Adipose tissue (tissue), 3 donors: ENCODE measurements around the gene ZNF611. TPM values are rescaled to one million over a fixed set of nuclear protein-coding genes. Genes with fewer than 3 reads are reported as not detected.
A peak's percentile ranks its signal among the peaks of the same experiment; 100 is the strongest.
"Not testable (repeated sequence)": the region's sequence is repeated elsewhere in the genome, so short reads cannot be mapped to it uniquely, and the experiment has no call there.

ENCODE experiments used
- H3K27ac ChIP-seq: one replicate; pipeline ENCODE4 v1.5.1; 2013; ENCODE audit warnings: low read depth, low read length
- WGBS, 3 donors: extraction: QIAGEN DNeasy Blood & Tissue Kit; methylation state at CpG; one replicate each; pipeline ENCODE4 v1.1.7; 2013; 5-methylcytosine and 5-hydroxymethylcytosine counted together
- polyA plus RNA-seq, 3 donors: library from polyadenylated mRNA; stranded (reverse); fragments of 200-250 nt; gene quantifications; one replicate each; pipeline ENCODE4 v1.2.3, GENCODE V29; 2013
- donor health status: healthy with polysubstance abuse.
- donor health status: Bipolar disorder and iron deficiency.
- donor health status: healthy.

ZNF611 gene
- 1 to 10 TPM; 1.7 to 5.6 (median 2.7) TPM for polyA plus RNA-seq

- peak within 1 kb of the TSS; percentile 20 for H3K27ac ChIP-seq
- WGBS, 3 donors = 6 to 11% (median 9%) methylated on average over 38 of the region's 38 CpGs
Measured at GRCh38 chr19:52734893-52735661, at the start of gene ZNF611. Gene ZNF611 (minus strand): TSS chr19:52735044. CDS start chr19:52715894, 19,150 bp downstream.

DNA sequence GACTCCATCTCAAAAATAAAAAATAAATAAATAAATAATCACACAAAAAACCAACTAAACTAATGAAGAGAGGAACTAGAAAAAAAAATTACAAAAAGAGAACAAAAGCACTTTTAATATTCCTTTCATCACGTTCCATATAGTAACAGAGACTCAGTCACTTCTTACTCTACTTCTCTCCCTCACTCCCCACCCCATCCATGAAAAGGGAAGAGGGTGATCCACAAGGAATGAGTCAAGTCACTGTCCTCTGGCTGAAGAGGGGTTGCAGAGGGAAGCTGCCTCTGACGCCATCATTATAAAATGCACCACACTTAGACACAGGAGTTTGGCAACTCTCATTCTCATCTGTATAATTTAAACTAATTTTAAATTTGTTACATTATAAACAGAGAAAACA is 48.0 kb upstream of the ZNF611 start:
- not testable (repeated sequence) for H3K27ac ChIP-seq
- 78 to 100% (median 84%) methylated on average over 1 to 2 of the region's 2 CpGs for WGBS, 3 donors

- WGBS, 3 donors = 60 to 74% (median 70%) methylated on average over 3 of the region's 3 CpGs
- H3K27ac ChIP-seq = no peak overlapping the region
Measured at GRCh38 chr19:52778811-52779210, 44.0 kb upstream of the ZNF611 start.

GRCh38 chr19:52756447-52756846 is 21.6 kb upstream of the ZNF611 start:
- H3K27ac ChIP-seq = not testable (repeated sequence)
- 84 to 89% (median 85%) methylated on average over 2 of the region's 2 CpGs for WGBS, 3 donors

- no peak overlapping the region for H3K27ac ChIP-seq
- WGBS, 3 donors = 54 to 73% (median 62%) methylated on average over 4 of the region's 4 CpGs
Measured at GRCh38 chr19:52749780-52750179, 14.9 kb upstream of the ZNF611 start.

DNA sequence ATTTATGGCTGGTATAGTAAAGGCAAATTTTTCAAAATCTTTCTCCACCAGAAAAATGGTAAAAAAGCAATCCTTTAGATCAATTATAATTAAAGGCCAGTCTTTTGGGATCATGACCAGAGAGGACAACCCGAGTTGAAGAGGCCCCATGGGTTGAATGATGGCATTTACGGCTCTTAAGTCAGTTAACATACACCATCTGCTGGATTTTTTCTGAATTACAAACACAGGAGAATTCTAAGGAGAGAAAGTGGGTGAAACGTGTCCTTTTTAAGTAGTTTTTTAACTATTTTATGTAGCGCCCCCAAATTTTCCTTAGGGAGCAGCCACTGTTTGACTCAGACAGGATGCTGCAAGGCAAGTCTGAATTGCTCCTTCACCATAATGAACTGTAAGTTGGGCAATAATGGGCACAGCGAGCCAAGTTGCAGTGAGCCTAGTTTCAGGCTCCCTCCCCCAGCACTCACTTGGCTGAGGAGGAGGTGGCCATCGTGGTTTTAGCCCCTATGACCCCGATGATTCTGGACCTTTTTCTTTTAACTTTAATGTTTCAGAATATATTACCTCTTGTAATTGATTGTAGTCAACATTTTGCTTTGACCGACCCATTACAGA is 13.6 kb upstream of the ZNF611 start:
- WGBS, 3 donors = 18 to 33% (median 27%) methylated on average over 8 of the region's 8 CpGs
- H3K27ac ChIP-seq = no peak overlapping the region

DNA sequence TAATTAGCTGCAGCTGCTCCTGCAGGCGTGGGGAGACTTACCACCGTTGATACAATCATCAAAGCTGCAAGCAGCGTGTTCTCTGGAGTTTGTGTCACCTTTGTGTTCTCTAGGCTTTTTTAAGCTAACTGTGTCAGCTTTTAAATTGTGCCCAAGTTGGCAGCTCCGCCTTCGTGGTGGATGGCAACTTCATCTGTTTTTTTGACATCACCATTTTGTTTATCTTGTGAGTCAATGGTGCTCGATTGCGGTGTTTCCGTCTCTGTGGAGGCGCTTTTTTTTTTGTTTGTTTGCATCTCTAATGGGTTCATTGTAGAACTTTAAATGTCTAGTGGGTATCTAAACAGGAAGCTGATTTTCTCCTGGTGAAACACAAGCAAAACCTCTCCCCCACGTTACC is 11.1 kb upstream of the ZNF611 start:
- 54 to 74% (median 71%) methylated on average over 10 of the region's 10 CpGs for WGBS, 3 donors
- not testable (repeated sequence) for H3K27ac ChIP-seq

DNA sequence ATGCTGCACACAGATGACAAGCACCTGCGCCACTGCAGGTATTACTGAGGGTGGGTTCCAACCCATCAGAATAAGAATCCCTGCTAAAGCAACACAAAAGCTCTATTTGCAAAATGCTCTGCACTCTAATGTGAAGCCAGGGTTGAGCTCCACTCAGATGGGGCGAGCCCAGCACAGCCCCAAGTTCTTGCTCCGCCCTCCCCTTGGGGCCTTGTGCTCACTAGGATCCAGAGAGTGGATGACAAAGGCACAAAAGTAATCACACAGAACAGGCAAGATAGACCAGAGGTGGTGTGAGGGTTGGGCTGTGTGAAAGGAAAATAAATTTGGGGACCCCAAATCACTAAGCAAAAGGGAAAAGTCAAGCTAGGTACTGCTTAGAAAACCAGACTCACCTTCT is 8.2 kb upstream of the ZNF611 start:
- WGBS, 3 donors = 84 to 91% (median 89%) methylated on average over 3 of the region's 3 CpGs
- H3K27ac ChIP-seq = no peak overlapping the region

GRCh38 chr19:52742516-52742915 is 7.7 kb upstream of the ZNF611 start:
- 28 to 61% (median 31%) methylated on average over 3 of the region's 3 CpGs for WGBS, 3 donors

GRCh38 chr19:52741951-52742485 is 7.2 kb upstream of the ZNF611 start:
- no peak overlapping the region for H3K27ac ChIP-seq
- 40 to 68% (median 61%) methylated on average over 6 of the region's 6 CpGs for WGBS, 3 donors

More at GRCh38 chr19:52742516-52742915, 7.7 kb upstream of the ZNF611 start:
- H3K27ac ChIP-seq = no peak overlapping the region

DNA sequence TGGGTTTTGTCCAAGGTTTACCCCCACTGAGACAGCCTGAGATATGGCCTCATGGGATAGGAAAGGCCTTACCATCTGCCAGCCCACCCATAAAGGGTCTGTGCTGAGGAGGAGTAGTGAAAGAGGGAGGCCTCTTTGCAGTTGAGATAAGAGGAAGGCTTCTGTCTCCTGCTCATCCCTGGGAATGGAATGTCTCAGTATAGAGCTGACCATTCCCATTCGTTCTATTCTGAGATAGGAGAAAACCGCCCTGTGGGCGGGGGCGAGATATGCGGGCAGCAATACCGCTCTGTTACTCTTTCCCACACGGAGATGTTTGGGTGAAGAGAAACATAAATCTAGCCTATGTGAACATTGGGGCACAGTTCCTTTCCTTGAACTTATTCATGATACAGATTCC is 6.5 kb upstream of the ZNF611 start:
- H3K27ac ChIP-seq = not testable (repeated sequence)
- WGBS, 3 donors = 56 to 74% (median 56%) methylated on average over 7 of the region's 7 CpGs

GRCh38 chr19:52739576-52739975 is 4.7 kb upstream of the ZNF611 start:
- no peak overlapping the region for H3K27ac ChIP-seq
- 83 to 89% (median 88%) methylated on average over 14 of the region's 14 CpGs for WGBS, 3 donors

- H3K27ac ChIP-seq = no peak overlapping the region
- WGBS, 3 donors = 30 to 59% (median 56%) methylated on average over 18 of the region's 18 CpGs
Measured at GRCh38 chr19:52735734-52736133, 890 bp upstream of the ZNF611 start.

- H3K27ac ChIP-seq = peak overlapping the region; percentile 20
- WGBS, 3 donors = 0 to 1% (median 1%) methylated on average over 34 to 39 of the region's 39 CpGs
Measured at GRCh38 chr19:52734331-52734892, 432 bp downstream of the ZNF611 start.

GRCh38 chr19:52726051-52726450 is 8.8 kb downstream of the ZNF611 start:
- WGBS, 3 donors = 96 to 97% (median 96%) methylated on average over 16 of the region's 16 CpGs
- not testable (repeated sequence) for H3K27ac ChIP-seq

DNA sequence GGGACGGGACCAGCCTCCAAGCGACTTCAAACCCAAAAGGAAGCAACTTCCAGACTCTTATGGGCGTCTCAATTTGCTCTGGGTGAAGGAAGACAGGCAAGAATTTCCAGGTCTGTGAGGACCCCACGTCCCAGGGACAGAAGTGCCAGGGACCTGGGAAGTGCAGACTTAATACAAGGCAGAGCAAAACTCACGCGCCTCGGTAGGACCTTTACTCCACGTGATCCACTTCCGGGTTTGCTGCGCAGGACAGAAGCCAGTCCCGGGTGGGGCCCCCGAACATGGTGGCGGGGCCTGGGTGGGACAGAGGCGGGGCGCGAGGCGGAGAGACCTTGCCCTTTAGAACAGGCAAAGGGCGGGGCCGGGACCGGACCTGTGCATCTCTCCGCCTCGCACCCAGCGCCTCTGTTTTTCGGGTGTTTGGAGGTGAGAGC is 9.3 kb downstream of the ZNF611 start:
- WGBS, 3 donors = 93 to 95% (median 95%) methylated on average over 24 of the region's 24 CpGs
- no peak overlapping the region for H3K27ac ChIP-seq

GRCh38 chr19:52724701-52725514 is 9.9 kb downstream of the ZNF611 start:
- 79 to 92% (median 86%) methylated on average over 23 of the region's 23 CpGs for WGBS, 3 donors
- no peak overlapping the region for H3K27ac ChIP-seq

GRCh38 chr19:52723907-52724598 is 10.8 kb downstream of the ZNF611 start:
- H3K27ac ChIP-seq = not testable (repeated sequence)
- 55 to 80% (median 78%) methylated on average over 9 of the region's 9 CpGs for WGBS, 3 donors
